GM18511 (cell line): ENCODE results near the gene ARL15.

Experiments used
- ATAC-seq: cut with Tn5 transposase; IDR thresholded peaks from one replicate; pipeline ENCODE4 v1.9.1; 2021; ENCODE audit warnings: mild to moderate bottlenecking, moderate library complexity; ENCODE audit not compliant: unreplicated experiment

ARL15 gene

GRCh38 chr5:54288568-54289217, 21.7 kb downstream of the ARL15 start:
- no peak for ATAC-seq

- ATAC-seq, result no peak
Observed at GRCh38 chr5:54285686-54286085, 24.7 kb downstream of the ARL15 start.

GRCh38 chr5:54284586-54284985, 25.8 kb downstream of the ARL15 start:
- no peak for ATAC-seq

GRCh38 chr5:54282876-54283275, 27.5 kb downstream of the ARL15 start:
- ATAC-seq, result no peak

- no peak for ATAC-seq
Observed at GRCh38 chr5:54281960-54282692, 28.2 kb downstream of the ARL15 start.

- ATAC-seq, result no peak
Observed at GRCh38 chr5:54279960-54280359, 30.4 kb downstream of the ARL15 start.

GRCh38 chr5:54278979-54279717, 31.2 kb downstream of the ARL15 start:
- ATAC-seq, result no peak

- no peak for ATAC-seq
Observed at GRCh38 chr5:54278036-54278830, 32.1 kb downstream of the ARL15 start.

- ATAC-seq, result no peak
Observed at GRCh38 chr5:54276048-54276447, 34.3 kb downstream of the ARL15 start.

- ATAC-seq, result no peak
Observed at GRCh38 chr5:54275361-54275760, 35.0 kb downstream of the ARL15 start.

GRCh38 chr5:54274944-54275343, 35.4 kb downstream of the ARL15 start:
- no peak for ATAC-seq

GRCh38 chr5:54273715-54274114, 36.7 kb downstream of the ARL15 start:
- no peak for ATAC-seq

GRCh38 chr5:54272746-54273145, 37.6 kb downstream of the ARL15 start:
- no peak for ATAC-seq

GRCh38 chr5:54270326-54270725, 40.0 kb downstream of the ARL15 start:
- no peak for ATAC-seq

GRCh38 chr5:54264574-54264973, 45.8 kb downstream of the ARL15 start:
- ATAC-seq, result no peak

- no peak for ATAC-seq
Observed at GRCh38 chr5:54263447-54263846, 46.9 kb downstream of the ARL15 start.

- ATAC-seq, result no peak
Observed at GRCh38 chr5:54261596-54261995, 48.8 kb downstream of the ARL15 start.

GRCh38 chr5:54259981-54260380, 50.4 kb downstream of the ARL15 start:
- no peak for ATAC-seq

GRCh38 chr5:54259090-54259489, 51.3 kb downstream of the ARL15 start:
- no peak for ATAC-seq

GRCh38 chr5:54257366-54258118, 52.8 kb downstream of the ARL15 start:
- ATAC-seq, result no peak
